Measurements from ENCODE around the gene FOXJ2.
"Not testable (repeated sequence)": the region's sequence is repeated elsewhere in the genome, so short reads cannot be mapped to it uniquely, and the experiment has no call there.

Gene FOXJ2

DNA sequence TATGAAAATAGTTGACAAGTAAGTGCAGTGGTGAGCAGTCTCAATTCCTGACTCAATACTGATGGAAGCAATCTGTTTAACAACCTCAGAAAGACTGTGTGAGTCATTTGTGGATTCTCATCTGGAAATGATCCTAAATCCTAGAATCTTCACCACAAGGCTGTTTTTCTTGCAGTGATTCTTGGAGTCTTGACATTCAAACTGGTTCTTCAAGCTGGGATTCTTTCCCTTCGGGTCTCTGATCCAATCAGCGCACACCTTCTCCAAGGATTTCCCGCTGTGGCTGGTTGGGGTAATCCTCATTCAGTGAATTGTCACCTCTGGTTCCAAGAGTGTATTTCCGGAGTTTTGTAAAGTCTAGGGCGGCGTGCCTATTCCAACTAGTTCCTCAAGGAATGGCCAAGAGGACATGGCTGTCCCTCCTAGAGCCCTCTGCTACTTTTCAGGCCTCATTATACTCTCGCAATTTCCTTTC lies 37.7 kb upstream of the FOXJ2 start:
- in situ Hi-C loops (cut with HindIII; ENCODE audit: low sequenced_read_pairs) = no loop called here
- TF ChIP-seq, protein P1, sequence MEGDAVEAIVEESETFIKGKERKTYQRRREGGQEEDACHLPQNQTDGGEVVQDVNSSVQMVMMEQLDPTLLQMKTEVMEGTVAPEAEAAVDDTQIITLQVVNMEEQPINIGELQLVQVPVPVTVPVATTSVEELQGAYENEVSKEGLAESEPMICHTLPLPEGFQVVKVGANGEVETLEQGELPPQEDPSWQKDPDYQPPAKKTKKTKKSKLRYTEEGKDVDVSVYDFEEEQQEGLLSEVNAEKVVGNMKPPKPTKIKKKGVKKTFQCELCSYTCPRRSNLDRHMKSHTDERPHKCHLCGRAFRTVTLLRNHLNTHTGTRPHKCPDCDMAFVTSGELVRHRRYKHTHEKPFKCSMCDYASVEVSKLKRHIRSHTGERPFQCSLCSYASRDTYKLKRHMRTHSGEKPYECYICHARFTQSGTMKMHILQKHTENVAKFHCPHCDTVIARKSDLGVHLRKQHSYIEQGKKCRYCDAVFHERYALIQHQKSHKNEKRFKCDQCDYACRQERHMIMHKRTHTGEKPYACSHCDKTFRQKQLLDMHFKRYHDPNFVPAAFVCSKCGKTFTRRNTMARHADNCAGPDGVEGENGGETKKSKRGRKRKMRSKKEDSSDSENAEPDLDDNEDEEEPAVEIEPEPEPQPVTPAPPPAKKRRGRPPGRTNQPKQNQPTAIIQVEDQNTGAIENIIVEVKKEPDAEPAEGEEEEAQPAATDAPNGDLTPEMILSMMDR (IDR thresholded peaks at IDR 0.05; ENCODE audit: low read depth, low read length) = no peak
- DNase-seq (ENCODE audit: low read depth, low spot score) = peak; percentile 93
- H3K4me3 ChIP-seq (ENCODE audit: low read depth, low read length) = no peak overlapping the region

DNA sequence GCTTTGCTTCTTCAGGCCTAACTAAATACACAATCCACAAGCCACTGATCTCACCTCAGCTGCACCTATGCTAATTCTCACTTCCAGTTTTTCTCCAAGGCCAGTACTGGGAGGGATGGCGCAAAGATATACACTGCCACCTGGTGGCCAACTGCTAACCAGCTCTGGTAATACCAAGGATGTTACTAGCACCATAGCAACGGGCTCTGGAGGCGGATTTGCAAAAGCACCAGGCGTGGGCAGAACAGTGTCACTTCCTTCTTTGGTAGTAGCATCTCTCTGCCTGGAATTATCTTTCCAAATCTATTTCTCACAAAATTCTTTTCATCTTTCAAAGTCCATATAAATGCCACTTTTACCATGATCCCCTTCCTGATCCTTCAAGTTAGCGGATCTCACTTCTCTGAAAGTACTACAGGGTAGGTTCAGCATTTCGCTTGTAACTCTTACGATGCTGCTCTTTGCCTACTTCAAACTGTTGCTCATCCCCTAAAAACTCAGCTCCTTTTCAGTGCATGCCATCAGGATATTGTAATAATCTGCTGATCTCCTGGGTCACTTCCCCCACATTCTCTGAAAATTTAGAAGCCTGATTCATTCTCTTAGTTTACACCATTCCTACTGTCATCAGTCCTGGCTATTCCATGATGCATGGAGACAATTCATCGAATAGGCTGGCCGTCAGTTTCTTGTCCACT lies 37.1 kb upstream of the FOXJ2 start:
- in situ Hi-C loops (cut with HindIII; ENCODE audit: low sequenced_read_pairs) = no loop called here
- TF ChIP-seq, protein P1 (IDR thresholded peaks at IDR 0.05; ENCODE audit: low read depth, low read length) = peak; percentile 70
- DNase-seq (ENCODE audit: low read depth, low spot score) = peak; percentile 87
- H3K4me3 ChIP-seq (ENCODE audit: low read depth, low read length) = no peak overlapping the region

DNA sequence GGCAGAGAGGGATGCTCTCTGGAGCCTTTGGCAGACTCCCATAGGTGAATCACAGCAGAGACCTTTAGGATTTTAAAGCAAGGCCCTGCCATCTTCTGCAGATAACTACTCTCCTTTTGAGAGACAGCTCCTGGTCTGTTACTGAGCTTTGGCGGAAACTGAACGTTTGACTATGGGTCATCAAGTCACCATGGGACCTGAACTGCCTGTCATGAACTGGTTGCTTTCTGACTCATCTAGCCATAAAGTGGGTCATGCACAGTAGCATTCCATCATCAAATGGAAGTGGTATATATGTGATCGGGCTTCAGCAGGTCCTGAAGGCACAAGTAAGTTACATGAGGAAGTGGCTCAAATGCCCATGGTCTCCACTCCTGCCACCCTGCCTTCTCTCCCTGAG lies 31.7 kb upstream of the FOXJ2 start:
- in situ Hi-C loops (cut with HindIII; ENCODE audit: low sequenced_read_pairs); H3K4me3 ChIP-seq (ENCODE audit: low read depth, low read length); DNase-seq (ENCODE audit: low read depth, low spot score): not testable (repeated sequence)

DNA sequence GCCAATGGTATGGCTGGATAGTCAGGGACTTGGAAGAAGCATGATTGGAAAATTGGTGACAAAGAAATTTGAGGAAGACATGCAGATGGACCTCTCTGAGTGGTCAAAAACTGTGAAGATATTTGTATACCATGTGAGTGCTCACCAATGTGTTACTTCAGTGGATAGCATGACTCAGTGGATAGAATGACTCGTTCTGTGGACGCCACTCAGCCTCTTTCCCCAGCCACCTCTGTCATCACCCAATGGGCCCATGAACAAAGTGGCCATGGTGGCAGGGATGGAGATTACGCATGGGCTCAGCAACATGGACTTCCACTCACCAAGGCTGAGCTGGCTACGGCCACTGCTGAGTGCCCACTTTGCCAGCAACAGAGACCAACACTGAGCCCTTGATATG lies 31.0 kb upstream of the FOXJ2 start:
- DNase-seq (ENCODE audit: low read depth, low spot score); in situ Hi-C loops (cut with HindIII; ENCODE audit: low sequenced_read_pairs); H3K4me3 ChIP-seq (ENCODE audit: low read depth, low read length): not testable (repeated sequence)

DNA sequence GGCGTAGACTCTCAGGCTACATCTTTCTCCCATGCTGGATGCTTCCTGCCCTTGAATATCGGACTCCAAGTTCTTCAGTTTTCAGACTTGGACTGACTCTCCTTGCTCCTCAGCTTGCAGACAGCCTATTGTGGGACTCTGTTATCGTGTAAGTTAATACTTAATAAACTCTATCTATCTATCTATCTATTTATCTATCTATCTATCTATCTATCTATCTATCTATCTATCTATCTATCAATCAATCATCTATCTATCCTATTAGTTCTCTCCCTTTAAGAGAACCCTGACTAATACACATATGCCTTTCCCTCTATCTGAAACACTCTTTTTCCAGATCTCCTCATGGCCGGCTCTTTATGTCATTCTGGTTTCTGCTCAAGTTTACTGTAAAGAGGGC lies 27.6 kb upstream of the FOXJ2 start:
- in situ Hi-C loops (cut with HindIII; ENCODE audit: low sequenced_read_pairs); H3K4me3 ChIP-seq (ENCODE audit: low read depth, low read length); DNase-seq (ENCODE audit: low read depth, low spot score): not testable (repeated sequence)

DNA sequence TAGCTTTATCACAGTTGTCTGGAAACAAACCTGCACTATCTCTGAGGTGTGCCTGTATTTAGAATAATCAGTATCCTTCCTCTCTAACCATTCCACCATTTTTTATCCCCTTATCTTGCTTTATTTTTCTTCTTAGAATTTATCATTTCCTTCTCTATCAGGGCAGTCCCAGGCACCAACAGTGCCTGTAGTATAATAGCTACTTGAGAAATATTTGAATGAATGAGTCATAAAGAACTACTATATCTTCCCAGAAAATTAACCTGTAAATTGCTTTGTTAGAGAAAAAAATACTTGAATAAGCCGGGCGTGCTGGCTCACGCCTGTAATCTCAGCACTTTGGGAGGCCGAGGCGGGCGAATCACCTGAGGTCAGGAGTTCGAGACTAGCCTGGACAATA lies 21.2 kb upstream of the FOXJ2 start:
- H3K4me3 ChIP-seq (ENCODE audit: low read depth, low read length) = no peak overlapping the region
- in situ Hi-C loops (cut with HindIII; ENCODE audit: low sequenced_read_pairs) = no loop called here
- no peak for DNase-seq (ENCODE audit: low read depth, low spot score)

DNA sequence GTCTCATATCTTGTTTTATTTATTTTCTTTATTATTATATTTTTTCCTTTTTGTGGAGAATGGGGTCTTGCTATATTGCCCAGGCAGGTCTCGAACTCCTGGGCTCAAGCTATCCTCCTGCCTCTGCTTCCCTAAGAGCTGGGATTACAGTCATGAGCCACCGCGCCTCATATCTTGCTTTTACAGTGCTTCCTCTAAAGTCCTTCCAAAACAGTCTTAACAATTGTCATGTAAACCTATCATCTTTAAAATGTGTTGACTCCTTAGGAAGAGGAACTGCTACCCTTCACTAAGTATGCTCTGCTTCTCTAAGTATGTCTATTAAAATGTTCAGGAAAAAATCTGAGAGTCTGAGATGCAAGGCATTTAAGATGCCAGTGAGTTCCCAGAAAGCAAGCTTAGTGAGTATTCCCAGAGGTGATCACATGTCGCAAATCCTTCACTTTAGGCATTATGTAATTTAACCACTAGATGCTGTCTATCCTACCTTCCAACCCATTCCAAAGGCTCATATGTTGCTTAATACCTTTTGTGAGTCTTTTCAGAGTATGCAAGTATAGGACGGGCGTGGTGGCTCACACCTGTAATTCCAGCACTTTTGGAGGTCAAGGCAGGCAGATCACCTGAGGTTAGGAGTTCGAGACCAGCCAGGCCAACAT lies 19.7 kb upstream of the FOXJ2 start:
- TF ChIP-seq, protein P1 (IDR thresholded peaks at IDR 0.05; ENCODE audit: low read depth, low read length) = no peak
- DNase-seq (ENCODE audit: low read depth, low spot score) = no peak
- in situ Hi-C loops (cut with HindIII; ENCODE audit: low sequenced_read_pairs) = no loop called here
- H3K4me3 ChIP-seq (ENCODE audit: low read depth, low read length) = no peak overlapping the region

More for the DNA sequence above, 21.2 kb upstream of the FOXJ2 start:
- TF ChIP-seq, protein P1 (IDR thresholded peaks at IDR 0.05; ENCODE audit: low read depth, low read length) = no peak

DNA sequence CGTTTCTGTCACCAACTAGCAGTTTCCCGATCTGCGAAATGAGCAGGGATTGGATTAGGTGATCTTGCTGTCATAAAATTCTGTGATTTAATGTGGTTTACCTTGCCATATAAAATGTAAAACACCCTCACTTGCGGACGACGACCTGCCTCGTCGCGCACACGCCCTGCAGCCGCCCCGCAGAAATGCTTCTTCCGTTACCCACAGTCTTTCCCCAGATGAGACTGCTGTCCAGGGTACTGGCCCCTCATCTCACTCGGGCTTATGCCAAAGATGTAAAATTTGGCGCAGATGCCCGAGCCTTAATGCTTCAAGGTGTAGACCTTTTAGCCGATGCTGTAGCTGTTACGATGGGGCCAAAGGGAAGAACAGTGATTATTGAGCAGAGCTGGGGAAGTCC lies 17.7 kb upstream of the FOXJ2 start:
- TF ChIP-seq, protein P1 (IDR thresholded peaks at IDR 0.05; ENCODE audit: low read depth, low read length) = no peak
- H3K4me3 ChIP-seq (ENCODE audit: low read depth, low read length) = no peak overlapping the region
- no peak for DNase-seq (ENCODE audit: low read depth, low spot score)
- in situ Hi-C loops (cut with HindIII; ENCODE audit: low sequenced_read_pairs) = no loop called here

DNA sequence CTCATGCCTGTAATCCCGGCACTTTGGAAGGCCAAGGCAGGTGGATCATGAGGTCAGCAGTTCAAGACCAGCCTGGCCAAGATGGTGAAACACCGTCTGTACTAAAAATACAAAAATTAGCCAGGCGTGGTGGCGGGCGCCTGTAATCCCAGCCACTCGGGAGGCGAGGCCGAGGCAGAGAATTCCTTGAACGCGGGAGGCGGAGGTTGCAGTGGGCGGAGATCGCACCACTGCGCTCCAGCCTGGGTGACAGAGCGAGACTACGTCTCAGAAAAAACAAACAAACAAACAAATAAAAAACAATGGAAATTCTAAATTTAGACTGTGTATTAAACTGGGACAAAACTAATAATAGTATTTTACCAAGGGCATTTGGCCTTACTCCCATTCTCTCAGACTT lies 14.3 kb upstream of the FOXJ2 start:
- in situ Hi-C loops (cut with HindIII; ENCODE audit: low sequenced_read_pairs); H3K4me3 ChIP-seq (ENCODE audit: low read depth, low read length): not testable (repeated sequence)

More for the DNA sequence above, 14.3 kb upstream of the FOXJ2 start:
- not testable (repeated sequence) for DNase-seq (ENCODE audit: low read depth, low spot score)

Measured in astrocyte of the spinal cord (primary cell).